GM19238 (cell line): ENCODE data around the gene XAB2.

ENCODE experiments used
- DNase-seq: peaks from one replicate; pipeline ENCODE4 v3.0.0; 2011; ENCODE audit warnings: low spot score; ENCODE audit not compliant: insufficient read length

Gene XAB2

DNA sequence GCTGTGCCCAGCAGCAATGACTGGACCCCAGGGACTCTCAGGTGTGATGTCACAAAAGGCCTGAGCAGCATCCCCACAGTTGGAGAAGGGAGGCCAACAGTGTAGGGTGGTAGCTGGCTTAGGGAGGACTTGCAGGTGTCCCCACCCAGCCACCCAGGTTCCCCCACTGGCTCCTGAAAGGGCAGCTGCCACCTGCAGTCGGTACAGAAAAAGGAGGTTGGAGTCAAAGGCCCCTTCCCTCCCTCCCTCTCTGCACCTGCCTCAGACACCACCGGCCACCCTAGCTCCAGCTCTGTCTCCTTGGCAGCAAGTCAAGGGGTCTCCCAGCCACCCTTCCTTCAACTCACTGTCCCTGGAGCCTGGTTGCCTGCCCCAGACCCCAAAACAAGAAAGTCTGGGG lies 4.4 kb upstream of the XAB2 start, which contains the start of gene PCP2:
PCP2 (minus strand) TSS at position 22 of the 400 bp plus-strand sequence. CDS start 262 bp downstream, outside the sequence.
- no peak for DNase-seq

DNA sequence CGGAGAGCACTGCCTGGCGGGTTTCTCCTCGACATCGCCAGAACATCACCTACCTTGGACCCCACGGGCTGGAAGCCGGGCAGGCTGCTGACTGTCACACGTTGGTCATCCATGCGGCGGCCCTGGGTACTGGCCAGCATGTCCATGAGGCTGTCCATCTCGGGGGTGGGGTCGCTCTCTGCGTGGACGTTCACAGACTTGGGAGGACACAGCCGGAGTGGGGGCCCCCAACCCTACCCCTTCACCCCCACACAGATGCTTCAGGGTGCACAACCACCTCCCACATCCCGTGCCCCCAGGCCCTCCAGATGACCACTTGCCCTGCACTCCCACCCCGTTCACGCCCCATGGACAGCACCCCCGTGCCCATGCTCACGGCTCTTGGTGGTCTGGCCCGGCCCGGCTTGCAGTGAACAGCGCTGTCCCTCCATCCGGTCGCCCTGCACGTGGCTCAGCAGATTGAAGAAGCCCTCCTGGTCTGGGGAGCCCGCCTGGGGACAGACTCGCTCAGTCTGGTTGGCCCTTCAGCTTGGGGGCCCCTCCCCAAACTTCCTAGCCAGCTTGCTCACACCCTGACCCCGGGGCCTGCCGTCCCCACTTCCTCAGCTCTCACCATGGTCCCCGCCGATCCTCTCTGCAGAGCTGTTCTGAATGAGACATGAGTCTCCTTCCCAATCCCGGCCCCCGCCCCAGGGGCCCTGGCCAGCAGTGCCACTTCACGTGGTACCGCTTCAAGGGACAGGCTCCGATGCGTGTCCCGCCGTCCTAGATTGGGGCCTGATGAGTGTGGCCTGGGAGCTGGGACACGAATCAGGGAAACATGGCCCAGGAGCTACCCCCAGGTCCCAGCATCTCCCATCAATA lies 3.2 kb upstream of the XAB2 start:
- no peak for DNase-seq

DNA sequence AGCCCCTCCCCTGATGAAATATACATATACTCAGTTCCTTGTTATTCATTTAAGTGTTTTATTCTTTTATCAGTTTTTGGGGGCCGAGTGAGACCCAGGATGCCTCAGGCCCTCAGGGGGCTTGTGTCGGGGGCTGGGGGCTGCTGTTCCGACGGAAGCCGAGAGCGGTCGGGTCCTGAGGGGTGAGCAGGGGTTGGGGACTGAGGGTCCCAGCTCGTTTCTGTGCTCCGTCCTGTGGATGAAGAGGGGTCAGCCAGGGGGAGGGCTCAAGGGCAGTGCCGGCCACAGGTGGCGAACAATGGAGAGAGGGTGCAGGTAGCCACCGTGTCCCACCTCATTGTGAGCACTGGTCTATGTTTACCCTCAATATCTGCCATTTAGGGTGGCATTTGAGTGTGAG lies 2.2 kb upstream of the XAB2 start:
- DNase-seq = no peak

DNA sequence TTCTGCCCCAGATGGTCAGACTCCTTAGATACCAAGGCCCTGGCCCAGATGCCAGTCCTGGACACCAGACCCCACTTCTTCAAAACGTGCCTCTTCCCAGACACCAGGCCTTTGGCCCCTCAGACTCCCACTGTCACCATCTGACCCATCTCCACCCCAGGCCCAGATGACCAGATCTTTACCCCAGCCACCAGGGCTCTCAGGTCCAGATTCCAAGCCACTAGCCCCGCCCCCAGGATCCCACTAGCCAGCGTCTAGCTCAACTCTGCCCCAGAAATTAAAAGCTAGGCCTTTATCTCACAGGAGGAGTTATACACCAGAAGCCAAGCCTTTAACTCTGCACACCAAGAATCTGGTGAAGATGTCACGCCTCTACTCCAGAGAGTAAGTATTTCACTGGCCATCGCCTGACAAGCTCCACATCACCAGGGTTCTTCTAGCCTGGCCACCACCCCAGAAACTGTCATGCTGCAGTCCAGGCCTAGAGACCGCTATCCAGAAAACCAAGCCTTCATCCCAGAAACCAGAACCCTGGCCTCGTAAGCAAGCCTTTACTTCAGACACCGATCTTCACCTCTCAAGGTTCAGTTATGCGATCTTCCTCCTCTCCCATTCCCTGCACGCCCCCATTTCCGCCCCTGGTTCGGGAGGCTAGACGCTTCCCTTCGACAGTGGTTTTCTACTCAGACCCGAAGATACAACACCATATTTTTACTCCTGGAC lies 595 bp downstream of the XAB2 start:
- DNase-seq = no peak

DNA sequence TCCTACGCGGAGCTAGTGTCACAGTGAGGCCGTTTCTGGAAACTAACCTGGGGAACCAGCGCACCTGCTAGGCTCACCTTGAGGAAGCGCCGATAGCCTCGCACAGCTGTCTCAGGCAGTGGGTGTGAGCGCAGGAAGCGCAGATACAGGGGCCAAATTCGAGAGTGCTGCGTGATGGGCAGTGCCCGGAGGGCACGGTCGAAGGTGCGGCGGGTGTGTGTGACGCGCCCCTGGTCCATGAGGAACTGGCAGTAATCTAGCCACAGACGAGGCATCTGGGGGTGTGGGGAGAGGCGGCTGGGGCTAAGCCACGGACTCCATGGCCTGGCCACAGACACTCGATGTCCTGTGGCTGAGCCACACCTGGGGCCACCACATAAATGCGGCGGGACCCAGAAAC lies 2.2 kb downstream of the XAB2 start:
- no peak for DNase-seq

- DNase-seq = no peak
These were observed 3.5 kb downstream of the XAB2 start for GRCh38 chr19:7625763-7626372.

DNA sequence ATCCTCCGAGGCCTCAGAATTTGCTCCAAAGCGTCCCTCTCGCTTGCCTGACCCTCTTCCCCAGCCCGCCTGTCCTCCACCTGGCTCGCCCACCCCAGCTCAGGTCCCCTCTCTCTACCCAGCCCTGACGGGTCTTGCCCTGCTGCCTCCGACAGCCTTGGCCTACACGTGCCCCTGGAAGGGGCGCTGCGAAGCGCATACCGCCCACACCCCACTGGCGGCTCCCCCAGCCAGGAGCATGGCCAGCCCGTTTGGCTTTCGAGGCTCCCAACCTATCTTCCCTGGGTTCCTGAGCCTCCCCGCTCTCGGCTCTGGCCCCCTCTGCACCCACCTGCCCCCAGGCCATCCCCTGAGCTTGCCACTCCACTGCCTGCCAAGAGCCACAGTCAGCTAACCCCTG lies 4.5 kb downstream of the XAB2 start:
- DNase-seq = no peak

DNA sequence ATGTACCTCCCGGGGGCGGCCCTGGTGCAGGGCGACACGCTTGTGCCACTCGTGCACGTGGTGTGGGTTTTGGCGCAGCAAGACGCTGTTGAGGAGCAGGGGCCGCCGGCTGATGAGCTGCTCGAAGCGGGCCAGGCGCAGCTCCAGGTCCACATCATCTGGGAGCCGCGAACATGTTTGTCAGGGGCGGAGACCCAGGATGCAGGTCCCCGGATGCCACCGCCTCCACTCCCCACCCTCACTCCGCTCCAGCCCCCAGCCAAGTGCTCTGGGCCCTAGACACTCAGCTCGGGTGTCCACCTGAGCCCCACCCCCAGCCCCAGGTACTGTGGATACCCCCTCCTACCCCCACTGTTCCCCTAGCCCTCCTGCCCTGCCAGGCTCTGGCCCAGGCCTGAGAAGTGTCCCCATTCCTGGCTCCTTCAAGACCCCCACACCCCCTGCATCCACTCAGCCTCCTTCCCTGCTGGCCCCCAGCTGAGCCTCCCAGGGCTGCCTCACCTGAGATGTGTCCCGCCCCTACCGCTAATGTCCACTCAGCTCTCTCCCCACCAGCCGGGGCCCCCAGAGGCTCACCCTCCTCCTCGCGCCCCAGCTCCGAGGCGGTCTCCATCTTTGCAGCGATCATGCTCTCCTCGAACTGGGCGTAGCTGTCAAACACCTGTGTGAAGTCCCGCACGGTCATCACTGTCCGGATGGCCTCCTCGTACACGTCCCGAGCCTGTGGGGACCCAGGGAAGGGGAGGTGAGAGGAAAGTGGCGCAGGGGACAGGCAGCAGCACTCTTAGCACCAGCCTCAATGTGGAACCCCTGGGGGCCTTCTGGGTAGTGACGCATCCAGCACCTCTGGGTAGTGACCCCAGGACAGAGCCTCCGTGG lies 5.4 kb downstream of the XAB2 start:
- no peak for DNase-seq

GRCh38 chr19:7622933-7623685 lies 6.2 kb downstream of the XAB2 start:
- no peak for DNase-seq

GRCh38 chr19:7620442-7621412 lies 8.6 kb downstream of the XAB2 start:
- no peak for DNase-seq

- no peak for DNase-seq
These were observed 9.5 kb downstream of the XAB2 start for GRCh38 chr19:7619671-7620441.

- DNase-seq = no peak
These were observed 10.4 kb downstream of the XAB2 start for GRCh38 chr19:7618771-7619510.

DNA sequence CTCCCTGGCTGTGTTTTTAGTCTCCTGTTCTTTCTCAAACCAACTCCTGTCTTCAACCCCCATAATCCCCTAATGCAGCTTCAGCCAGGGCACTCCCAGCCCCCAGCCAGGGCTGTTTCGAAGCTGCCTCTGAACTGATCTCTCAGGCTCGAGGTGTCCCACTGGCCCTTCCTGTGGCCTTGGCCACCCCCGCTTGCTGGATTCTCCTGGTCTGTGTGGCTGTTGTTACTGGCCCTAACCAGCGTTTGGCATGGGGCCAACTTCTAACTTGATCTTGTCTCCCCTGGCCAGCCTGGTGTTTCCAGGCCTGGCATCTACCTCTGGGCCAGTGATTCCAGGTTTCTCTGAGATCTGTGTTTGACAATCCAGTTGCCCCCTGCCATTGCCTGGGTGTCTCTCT lies 11.0 kb downstream of the XAB2 start:
- DNase-seq = no peak

- DNase-seq = no peak
These were observed 11.6 kb downstream of the XAB2 start for GRCh38 chr19:7617735-7618134.

GRCh38 chr19:7617172-7617571 lies 12.2 kb downstream of the XAB2 start:
- DNase-seq = no peak

GRCh38 chr19:7614859-7615741 lies 14.2 kb downstream of the XAB2 start:
- DNase-seq = no peak
